PC-3 (cell line): ENCODE results near the gene THADA.

ENCODE experiments used
- CTCF ChIP-seq: fragments of 300-600 bp; sonication (generic); conservative IDR thresholded peaks from 2 replicates; pipeline ENCODE4 v1.5.1; 2017; ENCODE audit warnings: antibody characterized with exemption, low read depth, mild to moderate bottlenecking, low read length
- EZH2 ChIP-seq: fragments of 300-600 bp; sonication (generic); IDR thresholded peaks from one replicate; pipeline ENCODE4 v1.6.1; 2017; ENCODE audit warnings: antibody characterized with exemption, mild to moderate bottlenecking, low read length; ENCODE audit not compliant: unreplicated experiment
- EZH2phosphoT487 ChIP-seq: fragments of 300-600 bp; sonication (generic); IDR thresholded peaks from 2 replicates; pipeline ENCODE4 v1.6.1; 2018; ENCODE audit warnings: mild to moderate bottlenecking, antibody characterized with exemption, low read length, borderline replicate concordance

GRCh38 chr2:43524177-43524965 is 71.5 kb downstream of the THADA start:
- TF ChIP-seq CTCF (peak; percentile 58), EZH2phosphoT487 (no peak), EZH2 (no peak)
